ENCODE data around the gene OPCML. TPM values are rescaled to one million over a fixed set of nuclear protein-coding genes. Genes with fewer than 3 reads are reported as not detected.

OPCML gene
- total RNA-seq, 2 donors from 2014 or later = 0.04 TPM; not detected in 1

- no peaks in the 10 kb centered on the region for H3K9me3 ChIP-seq
- no peaks in the 10 kb centered on the region for H3K27me3 ChIP-seq
- no peak for TF ChIP-seq CTCF (IDR thresholded peaks at IDR 0.05)
- no peak overlapping the region for H3K27ac ChIP-seq
- H3K36me3 ChIP-seq = no peaks in the 10 kb centered on the region
- H3K4me1 ChIP-seq = no peaks in the 10 kb centered on the region
- H3K4me3 ChIP-seq = no peak overlapping the region
- DNase-seq (ENCODE audit: low spot score) = no peak
Observed at GRCh38 chr11:133107763-133108162, 424.5 kb downstream of the OPCML start.

- DNase-seq (ENCODE audit: low spot score) = no peak
- Histone ChIP-seq H3K36me3 (no peaks in the 10 kb centered on the region), H3K4me3 (no peak overlapping the region), H3K27ac (no peak overlapping the region), H3K9me3 (no peaks in the 10 kb centered on the region), H3K27me3 (no peaks in the 10 kb centered on the region), H3K4me1 (no peaks in the 10 kb centered on the region)
- no peak for TF ChIP-seq CTCF (IDR thresholded peaks at IDR 0.05)
Observed at GRCh38 chr11:133107136-133107535, 425.2 kb downstream of the OPCML start.

- H3K27me3 ChIP-seq = no peaks in the 10 kb centered on the region
- no peak overlapping the region for H3K27ac ChIP-seq
- no peak for TF ChIP-seq CTCF (IDR thresholded peaks at IDR 0.05)
- H3K9me3 ChIP-seq = no peaks in the 10 kb centered on the region
- H3K36me3 ChIP-seq = no peaks in the 10 kb centered on the region
- no peaks in the 10 kb centered on the region for H3K4me1 ChIP-seq
- H3K4me3 ChIP-seq = no peak overlapping the region
- DNase-seq (ENCODE audit: low spot score) = no peak
Observed at GRCh38 chr11:133106417-133106816, 425.9 kb downstream of the OPCML start.

DNA sequence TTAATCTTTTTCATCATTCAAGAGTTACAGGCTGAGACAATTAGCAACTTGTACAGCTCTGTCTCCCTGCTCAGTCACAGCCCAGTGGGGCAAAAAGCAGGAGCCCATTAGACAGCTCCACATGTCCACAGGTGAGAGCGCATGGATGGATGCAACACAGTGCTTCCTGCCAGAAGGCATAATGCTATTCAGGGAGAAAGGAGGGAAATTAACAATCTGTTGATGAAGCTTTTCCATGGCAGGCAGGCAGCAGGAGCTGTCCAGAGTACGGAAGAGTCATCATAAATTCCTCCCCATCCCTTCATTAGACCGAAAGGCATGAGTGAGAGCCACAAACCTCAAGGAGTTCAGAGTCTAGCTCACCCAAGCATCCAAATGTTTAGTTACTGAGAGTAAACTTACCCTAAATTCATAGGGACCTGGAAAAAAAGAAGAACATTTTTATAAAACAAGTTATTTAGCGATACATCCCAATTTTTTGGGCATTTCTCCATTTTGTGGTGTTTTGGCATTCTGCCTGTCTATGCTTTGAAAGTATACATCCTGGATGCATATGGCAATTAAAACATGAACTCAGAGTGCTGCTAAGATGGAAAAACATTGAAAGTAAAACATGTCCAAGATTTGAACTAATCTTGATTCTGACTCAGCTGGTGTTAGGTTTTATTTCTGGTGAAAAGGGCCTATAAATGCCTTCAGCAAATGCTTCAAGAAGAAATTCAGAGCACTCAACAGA lies 428.1 kb downstream of the OPCML start:
- no peak for DNase-seq (ENCODE audit: low spot score)
- no peaks in the 10 kb centered on the region for H3K36me3 ChIP-seq
- no peaks in the 10 kb centered on the region for H3K9me3 ChIP-seq
- no peak overlapping the region for H3K27ac ChIP-seq
- H3K4me1 ChIP-seq = no peaks in the 10 kb centered on the region
- H3K27me3 ChIP-seq = no peaks in the 10 kb centered on the region
- no peak for TF ChIP-seq CTCF (IDR thresholded peaks at IDR 0.05)
- H3K4me3 ChIP-seq = no peak overlapping the region

DNA sequence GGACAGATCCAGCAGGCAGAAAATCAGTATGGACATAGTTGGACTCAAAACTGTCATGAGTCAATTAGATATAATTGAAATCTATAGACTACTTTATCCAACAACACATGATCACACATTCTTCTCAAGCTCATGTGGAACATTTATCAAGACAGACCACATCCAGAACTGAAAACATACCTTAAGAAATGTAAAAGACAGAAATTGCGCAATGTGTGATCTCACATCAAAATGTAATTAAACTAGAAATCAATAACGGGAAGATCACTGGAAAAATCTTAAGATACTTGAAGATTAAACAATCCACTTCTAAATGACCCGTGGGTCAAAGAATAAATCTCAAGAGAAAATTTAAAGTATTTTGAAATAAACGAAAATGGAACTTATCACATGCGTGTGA lies 435.3 kb downstream of the OPCML start:
- Histone ChIP-seq H3K4me1 (no peaks in the 10 kb centered on the region), H3K4me3 (no peak overlapping the region), H3K9me3 (no peaks in the 10 kb centered on the region), H3K27ac (no peak overlapping the region), H3K27me3 (no peaks in the 10 kb centered on the region), H3K36me3 (no peaks in the 10 kb centered on the region)
- TF ChIP-seq CTCF (IDR thresholded peaks at IDR 0.05) = no peak
- no peak for DNase-seq (ENCODE audit: low spot score)

DNA sequence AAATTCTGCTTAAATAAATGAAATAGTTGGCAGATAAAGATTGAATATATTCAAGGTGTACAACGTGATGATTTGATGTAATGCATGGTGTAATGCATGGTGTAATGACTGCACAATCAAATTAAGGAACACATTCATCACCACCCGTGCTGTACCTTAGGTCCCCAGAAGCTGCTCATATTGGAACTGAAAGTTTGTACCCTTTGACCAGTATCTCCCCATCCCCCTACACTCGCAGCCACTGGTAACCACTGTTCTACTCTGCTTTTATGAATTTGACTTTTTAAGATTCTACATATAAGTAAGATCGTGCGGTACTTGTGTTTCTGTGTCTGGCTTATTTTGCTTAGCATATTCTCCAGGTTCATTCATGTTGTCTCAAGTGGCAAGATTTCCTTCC lies 445.8 kb downstream of the OPCML start:
- Histone ChIP-seq H3K27ac (no peak overlapping the region), H3K36me3 (no peaks in the 10 kb centered on the region), H3K4me3 (no peak overlapping the region), H3K27me3 (no peaks in the 10 kb centered on the region), H3K9me3 (no peaks in the 10 kb centered on the region), H3K4me1 (no peaks in the 10 kb centered on the region)
- TF ChIP-seq CTCF (IDR thresholded peaks at IDR 0.05) = no peak
- no peak for DNase-seq (ENCODE audit: low spot score)
